ENCODE data around the gene GNE.
"Not testable (repeated sequence)": the region's sequence is repeated elsewhere in the genome, so short reads cannot be mapped to it uniquely, and the experiment has no call there.

GNE gene

GRCh38 chr9:36207546-36208012, 50.7 kb downstream of the GNE start:
- no peak for DNase-seq (ENCODE audit: low spot score)

GRCh38 chr9:36207016-36207415, 51.2 kb downstream of the GNE start:
- no peak for DNase-seq (ENCODE audit: low spot score)

GRCh38 chr9:36204906-36205547, 53.2 kb downstream of the GNE start:
- DNase-seq (ENCODE audit: low spot score), result peak; percentile 25

- no peak for DNase-seq (ENCODE audit: low spot score)
These were observed 63.8 kb downstream of the GNE start for GRCh38 chr9:36194326-36195000.

- DNase-seq (ENCODE audit: low spot score), result no peak
These were observed 65.2 kb downstream of the GNE start for GRCh38 chr9:36193023-36193422.

GRCh38 chr9:36192196-36192595, 66.1 kb downstream of the GNE start:
- no peak for DNase-seq (ENCODE audit: low spot score)

GRCh38 chr9:36191686-36192085, 66.6 kb downstream of the GNE start:
- DNase-seq (ENCODE audit: low spot score), result no peak

GRCh38 chr9:36191290-36191645, 67.0 kb downstream of the GNE start:
- DNase-seq (ENCODE audit: low spot score), result peak; percentile 31

- peak; percentile 99 for DNase-seq (ENCODE audit: low spot score)
These were observed 67.6 kb downstream of the GNE start, which contains the start of gene CLTA for GRCh38 chr9:36190388-36191289. CLTA (plus strand) TSS chr9:36190921; CDS start chr9:36191057, 136 bp downstream.

- no peak for DNase-seq (ENCODE audit: low spot score)
These were observed 68.3 kb downstream of the GNE start for GRCh38 chr9:36189976-36190375.

- no peak for DNase-seq (ENCODE audit: low spot score)
These were observed 70.0 kb downstream of the GNE start for GRCh38 chr9:36188212-36188611.

GRCh38 chr9:36187414-36187813, 70.8 kb downstream of the GNE start:
- DNase-seq (ENCODE audit: low spot score), result no peak

- not testable (repeated sequence) for DNase-seq (ENCODE audit: low spot score)
These were observed 78.0 kb downstream of the GNE start for GRCh38 chr9:36180243-36180642.

GRCh38 chr9:36177571-36177970, 80.7 kb downstream of the GNE start:
- DNase-seq (ENCODE audit: low spot score), result no peak

GRCh38 chr9:36176496-36176895, 81.8 kb downstream of the GNE start:
- not testable (repeated sequence) for DNase-seq (ENCODE audit: low spot score)

- DNase-seq (ENCODE audit: low spot score), result not testable (repeated sequence)
These were observed 83.0 kb downstream of the GNE start for GRCh38 chr9:36175209-36175608.

- DNase-seq (ENCODE audit: low spot score), result no peak
These were observed 83.5 kb downstream of the GNE start for GRCh38 chr9:36174731-36175130.

- no peak for DNase-seq (ENCODE audit: low spot score)
These were observed 84.0 kb downstream of the GNE start for GRCh38 chr9:36174271-36174670.

GRCh38 chr9:36173861-36174260, 84.4 kb downstream of the GNE start:
- no peak for DNase-seq (ENCODE audit: low spot score)

GRCh38 chr9:36170531-36170930, 87.7 kb downstream of the GNE start:
- DNase-seq (ENCODE audit: low spot score), result no peak

GRCh38 chr9:36169708-36170107, 88.5 kb downstream of the GNE start:
- DNase-seq (ENCODE audit: low spot score), result no peak

GRCh38 chr9:36169166-36169565, 89.1 kb downstream of the GNE start, which contains the start of gene CCIN:
CCIN (plus strand) TSS chr9:36169388; CDS start chr9:36169503, 115 bp downstream.
- no peak for DNase-seq (ENCODE audit: low spot score)
